ENCODE results near the gene DCAKD. TPM values are rescaled to one million over a fixed set of nuclear protein-coding genes. Genes with fewer than 3 reads are reported as not detected.
A peak's percentile ranks its signal among the peaks of the same experiment; 100 is the strongest.

Gene DCAKD
- total and polyA plus RNA-seq, 8 donors, result 20.5 to 50.8 (median 44.9) TPM

- intact Hi-C loops (cut with DNase I), result loop anchor here in 1 of 2 donors (5.0 kb wide), 1 partner anchor 100 kb away; no protein-coding TSS in a partner anchor
- TF ChIP-seq CTCF (IDR thresholded peaks at IDR 0.05), result no peak
- Histone ChIP-seq H3K27me3 (peaks cover 0 to 41% of the 10 kb centered on the region in 2 donors), H3K4me3 (no peak overlapping the region), H3K27ac (no peak overlapping the region), H3K4me1 (peaks cover 14 to 32% of the 10 kb centered on the region in 2 donors), H3K9me3 (no peaks in the 10 kb centered on the region), H3K36me3 (peaks cover 0 to 17% of the 10 kb centered on the region in 2 donors)
- ATAC-seq (no peak), DNase-seq (no peak)
Observed at GRCh38 chr17:45022655-45023339, 28.6 kb downstream of the DCAKD start.

- Histone ChIP-seq H3K27me3 (peaks cover 0 to 47% of the 10 kb centered on the region in 2 donors), H3K27ac (no peak overlapping the region), H3K36me3 (peaks cover 0 to 17% of the 10 kb centered on the region in 2 donors), H3K4me3 (no peak overlapping the region), H3K9me3 (no peaks in the 10 kb centered on the region), H3K4me1 (peaks cover 14 to 32% of the 10 kb centered on the region in 2 donors)
- ATAC-seq, result no peak
- intact Hi-C loops (cut with DNase I), result loop anchor here in 1 of 2 donors (5.0 kb wide), 1 partner anchor 100 kb away; no protein-coding TSS in a partner anchor
- DNase-seq, result no peak
- TF ChIP-seq CTCF (IDR thresholded peaks at IDR 0.05), result peak; percentile 20 to 47
Observed at GRCh38 chr17:45022288-45022648, 29.2 kb downstream of the DCAKD start.

- peaks cover 0 to 14% of the 10 kb centered on the region in 2 donors for H3K36me3 ChIP-seq
- peak; percentile 96 for TF ChIP-seq CTCF (IDR thresholded peaks at IDR 0.05)
- peak overlapping the region; percentile 17 to 27 for H3K4me3 ChIP-seq
- peaks cover 14 to 32% of the 10 kb centered on the region in 2 donors for H3K4me1 ChIP-seq
- ATAC-seq, result peak; percentile 91
- intact Hi-C loops (cut with DNase I), result loop anchor here in 1 of 2 donors (5.0 kb wide), 1 partner anchor 99 kb away; no protein-coding TSS in a partner anchor
- peak overlapping the region in 1 of 2 donors; percentile 67 for H3K27ac ChIP-seq
- H3K27me3 ChIP-seq, result peaks cover 0 to 52% of the 10 kb centered on the region in 2 donors
- DNase-seq, result peak; percentile 60 to 96 (median 68)
- no peaks in the 10 kb centered on the region for H3K9me3 ChIP-seq
Observed at GRCh38 chr17:45021607-45022287, 29.7 kb downstream of the DCAKD start.

GRCh38 chr17:45020354-45021138 lies 30.9 kb downstream of the DCAKD start:
- peak in 1 of 4 donors; percentile 60 for DNase-seq
- H3K36me3 ChIP-seq, result peaks cover 0 to 9% of the 10 kb centered on the region in 2 donors
- intact Hi-C loops (cut with DNase I), result loop anchor here in 1 of 2 donors (5.0 kb wide), 1 partner anchor 98 kb away; no protein-coding TSS in a partner anchor
- H3K4me3 ChIP-seq, result no peak overlapping the region
- no peak for TF ChIP-seq CTCF (IDR thresholded peaks at IDR 0.05)
- no peaks in the 10 kb centered on the region for H3K9me3 ChIP-seq
- H3K27ac ChIP-seq, result no peak overlapping the region
- H3K4me1 ChIP-seq, result peaks cover 14 to 32% of the 10 kb centered on the region in 2 donors
- peaks cover 0 to 55% of the 10 kb centered on the region in 2 donors for H3K27me3 ChIP-seq
- ATAC-seq, result peak; percentile 5
